HG02970 (cell line): ENCODE measurements around the gene NUP85.
"Not testable (repeated sequence)": the region's sequence is repeated elsewhere in the genome, so short reads cannot be mapped to it uniquely, and the experiment has no call there.

Experiments used
- ATAC-seq: cut with Tn5 transposase; IDR thresholded peaks from one replicate; pipeline ENCODE4 v1.9.1; 2021; ENCODE audit warnings: mild to moderate bottlenecking, moderate library complexity, moderate number of reproducible peaks; ENCODE audit not compliant: unreplicated experiment, low FRiP score

The NUP85 gene

DNA sequence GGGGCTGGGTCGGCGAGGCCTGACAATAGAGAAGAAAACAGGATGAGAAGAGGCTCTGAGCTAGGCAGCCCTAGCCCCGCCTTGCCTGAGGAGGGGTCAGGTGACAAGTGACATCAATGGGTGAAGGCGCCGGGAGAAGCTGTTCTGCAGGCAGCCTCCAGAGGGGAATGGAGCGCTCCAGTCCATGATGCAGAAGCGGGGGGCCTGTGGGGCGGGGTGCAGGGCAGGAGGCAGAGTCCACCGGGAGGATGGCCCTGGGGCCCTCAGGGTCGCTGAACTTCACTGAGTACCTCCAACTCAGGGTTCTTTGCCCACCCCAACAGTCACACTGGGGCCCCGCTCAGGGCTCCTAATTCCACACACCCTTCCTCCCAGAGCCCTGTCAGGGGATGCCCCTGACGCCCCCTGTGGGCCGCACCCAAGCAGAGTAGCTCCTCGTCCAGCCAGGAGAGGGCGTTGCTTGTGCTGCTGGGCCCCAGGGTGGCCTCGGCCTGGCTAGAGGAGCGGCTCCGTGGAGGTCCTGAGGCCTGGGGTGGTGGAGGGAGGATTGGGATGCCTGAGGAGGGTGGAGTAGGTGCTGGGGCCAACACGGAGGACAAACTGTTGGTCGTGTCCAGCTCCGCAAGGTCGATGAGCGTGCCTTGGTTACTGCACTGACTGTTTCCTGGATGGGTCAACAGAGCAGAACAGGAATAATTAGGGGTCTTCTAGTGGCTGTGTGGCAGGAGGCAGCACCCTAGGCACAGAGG lies 35.1 kb downstream of the NUP85 start:
- ATAC-seq, result no peak

DNA sequence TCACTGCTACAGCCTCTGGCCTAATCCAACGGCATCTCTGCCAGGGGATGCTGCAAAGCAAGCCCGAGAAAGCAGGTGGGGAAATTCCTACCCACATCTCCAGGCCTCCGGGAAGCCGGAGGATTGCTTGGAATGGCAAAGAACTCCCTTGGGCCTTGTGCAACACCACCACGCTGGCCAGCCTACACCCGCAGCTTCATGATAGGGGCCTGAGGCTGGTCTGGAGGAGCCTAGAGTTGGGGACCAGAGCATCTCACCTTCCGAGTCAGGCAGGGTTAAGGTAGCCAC lies 35.6 kb downstream of the NUP85 start:
- no peak for ATAC-seq

- ATAC-seq, result no peak
These were observed 36.0 kb downstream of the NUP85 start for GRCh38 chr17:75241502-75241901.

DNA sequence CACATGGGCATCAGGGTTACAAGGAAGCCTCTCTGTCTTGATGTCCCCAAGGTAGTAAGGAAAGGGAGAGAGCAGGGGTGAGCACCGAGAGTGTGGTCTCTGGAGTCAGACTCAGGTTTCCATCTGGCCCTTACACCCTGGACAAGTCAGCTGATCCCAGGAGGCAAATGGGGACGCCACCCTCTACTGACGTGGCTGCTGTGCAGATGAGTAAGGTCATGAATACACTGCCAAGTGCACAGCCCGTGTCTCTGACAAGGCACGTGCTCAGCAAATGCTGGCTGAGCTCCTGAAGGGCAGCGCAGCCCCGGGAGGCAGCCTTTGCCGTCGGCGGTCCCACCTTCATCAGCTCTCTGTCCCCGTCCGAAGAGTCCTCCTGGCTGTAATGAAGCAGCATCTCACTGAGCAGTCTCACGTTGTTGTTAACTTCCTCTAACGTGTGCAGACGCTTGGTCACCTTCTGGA lies 36.5 kb downstream of the NUP85 start:
- no peak for ATAC-seq

GRCh38 chr17:75242461-75243042 lies 37.1 kb downstream of the NUP85 start:
- ATAC-seq, result no peak

DNA sequence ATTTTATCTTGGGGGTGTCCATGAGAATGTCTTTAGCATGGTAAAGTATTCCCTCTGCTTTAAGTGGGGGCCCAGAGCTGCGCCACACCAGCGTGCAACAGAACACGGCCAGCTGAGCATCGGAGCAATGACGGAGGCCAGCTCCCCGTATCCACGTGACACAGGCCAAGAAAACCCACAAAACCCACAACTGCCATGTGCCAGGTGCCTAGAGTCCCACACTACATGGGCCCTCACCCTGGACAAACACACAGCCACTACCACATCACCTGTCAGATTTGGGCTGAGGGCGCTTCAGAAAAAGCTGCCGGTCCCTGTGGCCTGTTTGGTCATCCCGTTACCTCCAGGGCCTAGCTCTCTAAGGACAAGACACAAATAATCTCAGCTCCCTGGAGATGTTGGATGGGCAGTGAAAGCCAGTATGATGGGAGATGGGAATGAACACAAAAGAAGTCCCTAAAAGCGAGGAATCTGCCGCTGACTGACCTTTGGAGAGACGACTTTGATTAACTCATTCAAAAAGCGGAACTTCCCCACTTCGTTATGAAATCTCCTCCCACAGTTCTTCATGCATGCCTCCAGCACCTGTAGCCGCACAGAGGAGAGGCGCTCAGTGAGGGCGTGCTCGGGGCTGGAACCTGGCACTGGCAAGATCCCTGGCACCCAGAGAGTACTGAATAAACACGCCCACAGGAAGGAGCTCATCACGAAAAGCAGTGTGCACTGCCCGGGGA lies 38.8 kb downstream of the NUP85 start:
- no peak for ATAC-seq

DNA sequence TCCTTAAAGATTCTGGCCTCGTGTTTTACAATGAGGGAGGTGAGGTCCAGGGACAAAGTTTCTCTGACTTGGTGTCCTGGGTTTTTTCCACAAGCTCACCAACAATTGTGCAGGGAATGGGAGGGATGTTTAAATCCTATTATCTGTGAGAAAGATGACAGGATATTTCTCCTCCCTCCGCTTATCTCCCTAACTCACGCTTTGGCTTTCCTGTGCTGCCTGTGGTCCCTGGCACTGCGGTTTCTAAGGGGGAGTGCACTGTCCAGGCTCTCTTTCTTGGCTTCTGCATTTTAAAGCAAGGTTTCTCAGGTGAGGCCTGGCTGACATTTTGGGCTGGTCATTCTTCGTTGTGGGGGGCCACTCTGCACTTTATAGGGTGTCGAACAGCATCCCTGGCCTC lies 39.5 kb downstream of the NUP85 start:
- no peak for ATAC-seq

DNA sequence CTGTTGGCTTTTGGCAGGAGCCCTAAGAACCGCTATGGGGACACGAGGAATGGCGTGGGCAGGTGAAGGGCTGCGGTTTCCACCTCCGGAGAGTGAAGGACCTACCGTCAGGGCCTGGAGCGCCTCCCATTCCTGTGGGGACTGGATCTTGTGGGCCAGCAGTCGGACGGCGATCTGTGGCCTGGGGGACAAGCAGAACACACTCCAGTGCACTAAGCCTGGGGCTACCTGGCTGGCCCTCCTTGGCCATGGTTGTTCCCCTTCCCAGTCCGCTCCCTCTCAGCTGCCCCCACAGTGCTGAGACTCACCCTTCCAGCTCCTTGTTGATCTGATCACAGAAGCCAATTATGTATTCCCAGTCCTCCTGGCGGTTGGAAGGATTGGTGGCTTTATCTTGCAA lies 40.9 kb downstream of the NUP85 start:
- no peak for ATAC-seq

- no peak for ATAC-seq
These were observed 44.1 kb downstream of the NUP85 start for GRCh38 chr17:75249564-75249963.

DNA sequence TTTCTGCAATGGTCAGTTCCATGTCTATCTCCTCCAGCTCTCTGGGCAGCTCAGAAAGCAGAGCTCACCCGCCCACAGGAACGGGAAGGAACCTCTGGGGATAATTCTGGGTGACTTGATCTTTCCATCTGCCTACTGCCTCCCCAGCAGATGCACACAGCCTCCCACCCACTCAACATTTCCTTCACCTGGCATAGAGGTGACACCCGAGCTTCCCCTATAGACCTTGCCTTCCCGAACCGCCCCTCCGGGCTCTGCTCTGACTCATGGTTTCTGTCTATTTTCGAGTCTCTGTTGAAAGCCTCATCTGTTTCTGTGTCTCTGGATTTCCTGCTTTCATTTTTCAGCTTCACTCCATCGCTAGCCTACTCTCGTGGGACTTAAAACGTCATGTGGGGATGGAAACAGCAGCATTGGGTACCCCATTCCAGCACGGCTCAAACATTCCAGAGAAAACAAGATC lies 44.6 kb downstream of the NUP85 start:
- peak; percentile 55 for ATAC-seq

DNA sequence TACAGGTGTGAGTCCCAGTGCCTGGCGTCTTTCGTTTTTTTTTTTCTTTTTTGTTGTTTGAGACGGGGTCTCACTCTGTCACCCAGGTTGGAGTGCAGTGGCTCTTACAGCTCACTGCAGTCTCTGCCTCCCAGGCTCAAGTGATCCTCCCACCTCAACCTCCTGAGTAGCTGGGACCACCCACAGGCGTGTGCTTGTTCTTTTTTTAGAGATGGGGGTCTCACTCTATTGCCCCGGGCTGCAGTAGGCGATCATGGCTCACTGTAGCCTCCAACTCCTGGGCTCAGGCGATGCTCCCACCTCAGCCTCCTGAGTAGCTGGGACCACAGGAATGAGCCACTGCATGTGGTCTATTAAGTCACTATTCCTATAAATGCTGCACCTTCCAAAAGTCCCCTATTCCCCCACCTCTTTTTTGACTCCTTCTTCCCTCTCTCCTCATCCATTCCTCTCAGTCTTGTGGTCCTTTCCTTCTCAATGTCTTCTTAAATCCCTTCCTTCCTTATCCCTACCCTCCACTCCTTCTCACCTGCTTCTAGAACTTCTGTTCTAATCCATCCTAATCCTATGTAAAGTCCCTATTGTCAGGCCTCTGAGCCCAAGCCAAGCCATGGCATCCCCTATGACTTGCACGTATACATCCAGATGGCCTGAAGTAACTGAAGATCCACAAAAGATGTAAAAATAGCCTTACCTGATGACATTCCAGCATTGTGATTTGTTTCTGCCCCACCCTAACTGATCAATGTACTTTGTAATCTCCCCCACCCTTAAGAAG lies 46.7 kb downstream of the NUP85 start:
- ATAC-seq, result no peak

DNA sequence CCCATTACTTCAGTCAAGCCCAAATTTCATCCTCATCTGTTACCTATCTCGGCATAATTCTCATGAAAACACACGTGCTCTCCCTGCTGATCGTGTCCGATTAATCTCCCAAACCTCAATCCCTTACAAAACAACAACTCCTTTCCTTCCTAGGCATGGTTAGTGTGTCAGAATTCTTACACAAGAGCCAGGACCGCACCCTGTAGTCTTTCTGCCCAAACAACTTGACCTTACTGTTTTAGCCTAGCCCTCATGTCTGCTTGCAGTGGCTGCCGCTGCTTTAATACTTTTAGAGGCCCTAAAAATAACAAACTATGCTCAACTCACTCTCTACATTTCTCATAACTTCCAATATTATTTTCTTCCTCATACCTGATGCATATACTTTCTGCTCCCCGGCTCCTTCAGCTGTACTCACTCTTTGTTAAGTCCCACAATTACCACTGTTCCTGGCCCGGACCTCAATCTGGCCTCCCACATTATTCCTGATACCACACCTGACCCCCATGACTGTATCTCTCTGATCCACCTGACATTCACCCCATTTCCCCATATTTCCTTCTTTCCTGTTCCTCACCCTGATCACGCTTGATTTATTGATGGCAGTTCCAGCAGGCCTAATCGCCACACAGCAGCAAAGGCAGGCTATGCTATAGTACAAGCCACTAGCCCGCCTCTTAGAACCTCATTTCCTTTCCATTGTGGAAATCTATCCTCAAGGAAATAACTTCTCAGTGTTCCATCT lies 50.6 kb downstream of the NUP85 start:
- not testable (repeated sequence) for ATAC-seq

- not testable (repeated sequence) for ATAC-seq
These were observed 51.7 kb downstream of the NUP85 start for GRCh38 chr17:75257228-75257627.

DNA sequence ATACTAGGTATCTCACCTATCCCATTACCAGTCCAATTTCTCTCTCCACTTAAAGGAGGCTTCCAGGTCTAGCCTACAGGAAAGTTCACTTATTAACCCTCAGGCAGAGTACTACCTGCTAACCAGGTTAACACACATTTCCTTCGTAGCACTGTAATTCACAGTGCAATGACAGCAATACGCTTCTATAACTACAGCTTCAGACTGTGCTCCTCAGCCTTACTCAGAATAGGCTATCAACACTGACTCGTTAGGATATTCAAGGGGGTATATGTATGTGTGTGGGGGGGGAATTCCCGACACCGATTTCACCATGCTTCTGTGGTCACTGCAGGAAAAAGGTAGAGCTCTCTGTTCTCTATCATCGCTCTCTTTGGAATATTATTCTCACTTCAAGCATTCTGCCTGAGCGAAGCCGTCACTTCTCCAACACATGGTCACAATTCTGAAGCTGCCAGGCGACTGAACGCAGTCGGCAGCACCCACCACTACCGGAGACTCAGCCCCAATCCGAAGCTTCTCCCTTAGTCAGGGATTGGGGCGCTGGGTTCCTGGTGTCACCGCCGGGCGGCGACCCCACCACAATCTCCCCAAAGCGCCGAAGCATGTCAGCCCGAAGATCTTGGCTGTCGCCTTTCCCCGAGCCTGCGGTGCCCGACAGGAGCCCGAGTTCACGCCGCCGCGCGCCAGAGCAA lies 55.3 kb downstream of the NUP85 start:
- peak; percentile 24 for ATAC-seq

DNA sequence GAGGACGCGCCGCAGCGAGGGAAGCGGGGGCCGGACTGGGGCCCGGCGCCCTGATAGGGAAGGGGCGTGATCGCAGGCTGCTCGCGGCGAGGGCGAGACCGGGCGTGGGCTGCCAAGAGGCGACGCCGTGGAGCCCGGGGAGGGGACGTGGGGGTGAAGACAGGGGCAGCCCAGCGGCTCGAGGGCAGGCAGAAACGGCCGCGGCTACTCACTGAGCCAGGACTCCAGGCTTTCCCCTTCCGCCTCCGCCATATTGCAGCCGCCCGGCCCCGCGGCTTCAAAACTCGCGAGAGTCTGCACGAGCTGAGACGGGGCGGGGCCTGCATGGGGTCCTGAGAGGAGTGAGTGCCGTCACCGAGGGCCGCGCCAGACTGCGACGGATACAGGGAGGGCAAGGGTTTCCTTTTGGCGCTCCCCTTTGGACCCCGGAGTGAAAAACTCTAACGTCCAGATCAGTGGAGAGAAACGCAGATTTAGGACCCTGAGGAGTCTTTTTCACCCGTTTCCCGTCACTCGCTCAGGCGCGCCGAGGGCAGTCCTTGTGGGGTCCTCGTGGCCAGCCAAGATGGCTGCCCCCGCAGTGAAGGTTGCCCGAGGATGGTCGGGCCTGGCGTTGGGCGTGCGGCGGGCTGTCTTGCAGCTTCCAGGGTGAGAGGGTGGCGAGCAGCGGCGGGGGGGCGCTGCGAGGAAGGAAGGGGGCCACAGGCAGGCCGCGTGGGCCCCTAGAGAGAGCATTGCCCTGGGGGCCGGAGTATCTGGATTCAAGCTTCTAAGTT lies 56.0 kb downstream of the NUP85 start, which contains the start of the genes GGA3 and MRPS7:
Gene GGA3, minus strand, starts transcription at position 271 of the 776 bp plus-strand sequence. Its CDS starts 19 bp downstream, at position 252.
Gene MRPS7, plus strand, starts transcription at position 544 of the 776 bp plus-strand sequence. Its CDS starts 22 bp downstream, at position 566.
- peak; percentile 85 for ATAC-seq

- ATAC-seq, result peak; percentile 8
These were observed 56.7 kb downstream of the NUP85 start for GRCh38 chr17:75262112-75262606.

GRCh38 chr17:75263055-75263454 lies 57.6 kb downstream of the NUP85 start:
- no peak for ATAC-seq

- ATAC-seq, result no peak
These were observed 60.3 kb downstream of the NUP85 start for GRCh38 chr17:75265614-75266315.
